Measurements from ENCODE around the gene ATG4D.

- TF ChIP-seq CTCF (IDR thresholded peaks at IDR 0.05) (no peak), POLR2A (IDR thresholded peaks at IDR 0.05) (no peak)
Observed at GRCh38 chr19:10549733-10550132, 6.0 kb downstream of the ATG4D start.
